Stimulated activated CD8-positive, alpha-beta memory T cell treated with anti-CD3 and anti-CD28 coated beads, Interleukin-4, amount 100 ng/mL, for 48 hours (primary cell): Measurements from ENCODE around the gene CROT.

Experiments used
- DNase-seq: peaks from one replicate; pipeline ENCODE4 v3.0.0-alpha.2; 2020

CROT gene

GRCh38 chr7:87342231-87342630 is 3.2 kb upstream of the CROT start:
- no peak for DNase-seq

- DNase-seq: no peak
Observed at GRCh38 chr7:87344446-87344845, 1.0 kb upstream of the CROT start.

DNA sequence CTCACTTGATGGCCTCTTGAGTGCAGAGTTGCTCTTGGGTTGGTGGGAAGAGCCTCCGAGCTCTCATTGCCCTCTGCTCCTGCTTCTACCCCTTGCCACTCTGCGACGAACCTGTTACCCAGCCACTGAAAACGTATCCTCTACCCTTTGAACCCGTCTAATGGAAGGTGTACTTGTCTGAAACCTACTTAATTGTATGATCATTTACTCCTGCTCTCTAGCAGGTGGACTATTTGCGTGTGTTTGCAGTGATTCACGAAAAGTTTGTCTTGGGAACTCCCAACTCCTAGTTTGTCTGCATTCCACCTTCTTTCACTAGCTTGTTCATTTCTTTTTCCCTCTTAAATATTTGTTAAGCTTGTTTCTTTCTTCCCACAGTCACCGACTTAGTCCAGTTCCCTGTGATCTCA is 503 bp downstream of the CROT start:
- no peak for DNase-seq

GRCh38 chr7:87347207-87347606 is 1.7 kb downstream of the CROT start:
- DNase-seq: no peak

- no peak for DNase-seq
Observed at GRCh38 chr7:87347664-87348063, 2.2 kb downstream of the CROT start.

GRCh38 chr7:87354749-87355148 is 9.3 kb downstream of the CROT start:
- DNase-seq: no peak

GRCh38 chr7:87356448-87356847 is 11.0 kb downstream of the CROT start:
- DNase-seq: no peak

- DNase-seq: no peak
Observed at GRCh38 chr7:87359366-87359765, 13.9 kb downstream of the CROT start.

GRCh38 chr7:87361320-87361719 is 15.9 kb downstream of the CROT start:
- no peak for DNase-seq

- DNase-seq: no peak
Observed at GRCh38 chr7:87363342-87363741, 17.9 kb downstream of the CROT start.

- DNase-seq: no peak
Observed at GRCh38 chr7:87364246-87364645, 18.8 kb downstream of the CROT start.

DNA sequence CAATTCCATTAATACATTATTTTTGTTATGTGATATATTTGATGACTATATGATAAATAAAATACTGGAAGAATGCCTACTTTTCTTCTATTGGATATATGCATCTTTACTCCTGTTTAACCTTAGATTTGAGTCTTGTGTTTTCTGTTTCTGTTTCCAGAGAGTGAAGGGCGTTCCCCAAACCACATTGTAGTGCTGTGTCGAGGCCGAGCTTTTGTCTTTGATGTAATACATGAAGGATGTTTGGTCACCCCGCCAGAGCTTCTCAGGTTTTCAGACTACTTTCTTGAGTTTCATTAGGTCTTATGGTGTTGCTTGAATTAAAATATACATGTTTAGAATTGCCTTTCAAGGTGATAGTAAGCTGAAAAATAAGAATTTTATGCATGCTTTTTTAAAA is 23.8 kb downstream of the CROT start:
- DNase-seq: no peak

GRCh38 chr7:87370660-87371180 is 25.3 kb downstream of the CROT start:
- no peak for DNase-seq

DNA sequence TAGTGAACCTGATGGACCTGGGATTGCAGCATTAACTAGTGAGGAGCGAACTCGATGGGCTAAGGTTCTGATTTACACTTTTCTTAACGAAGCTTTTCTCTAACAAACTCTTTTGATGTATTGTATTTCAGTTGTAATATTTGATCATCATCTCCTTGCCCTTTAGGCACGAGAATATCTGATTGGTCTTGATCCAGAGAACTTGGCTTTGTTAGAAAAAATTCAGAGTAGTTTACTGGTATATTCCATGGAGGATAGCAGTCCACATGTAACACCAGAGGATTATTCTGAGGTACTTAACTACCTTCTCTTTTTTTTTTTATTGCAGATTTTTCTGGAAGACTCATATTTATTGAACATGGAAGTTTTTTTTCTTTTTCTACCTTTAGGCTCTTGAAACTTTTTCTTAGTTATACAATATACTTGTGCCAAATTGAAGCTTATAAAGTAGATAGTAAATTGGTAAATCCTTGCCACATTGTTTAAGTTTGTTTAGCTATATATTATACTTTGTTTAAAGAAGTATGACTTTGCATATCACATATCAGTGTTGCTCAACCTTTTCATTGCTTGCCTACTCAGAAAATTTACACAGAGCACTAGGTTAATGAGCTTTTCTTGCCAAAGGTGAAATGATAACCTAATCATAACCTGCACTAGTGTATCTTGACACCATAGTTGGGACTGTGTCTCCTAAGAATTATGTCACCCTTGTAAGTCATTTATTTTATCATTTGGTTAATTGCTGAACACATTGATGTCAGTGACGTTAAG is 30.4 kb downstream of the CROT start:
- no peak for DNase-seq

DNA sequence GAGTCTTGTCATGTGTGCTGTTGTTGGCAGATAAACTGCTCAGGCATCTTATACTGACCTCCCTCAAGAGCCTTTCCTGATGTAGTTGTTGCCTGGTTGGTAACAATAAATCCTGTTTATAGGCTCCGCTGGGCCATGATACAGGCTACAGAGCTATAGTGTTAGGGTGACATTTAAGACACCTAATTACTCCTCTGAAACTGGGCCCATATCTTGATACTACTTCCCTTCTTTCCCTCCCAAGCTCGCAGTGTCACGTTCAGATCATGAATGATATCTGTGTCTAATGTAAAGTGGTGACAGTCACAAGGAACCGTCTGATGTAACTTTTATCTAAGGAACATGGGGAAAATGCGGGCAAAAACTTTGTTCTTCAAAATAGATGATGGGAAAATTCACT is 35.4 kb downstream of the CROT start:
- no peak for DNase-seq

DNA sequence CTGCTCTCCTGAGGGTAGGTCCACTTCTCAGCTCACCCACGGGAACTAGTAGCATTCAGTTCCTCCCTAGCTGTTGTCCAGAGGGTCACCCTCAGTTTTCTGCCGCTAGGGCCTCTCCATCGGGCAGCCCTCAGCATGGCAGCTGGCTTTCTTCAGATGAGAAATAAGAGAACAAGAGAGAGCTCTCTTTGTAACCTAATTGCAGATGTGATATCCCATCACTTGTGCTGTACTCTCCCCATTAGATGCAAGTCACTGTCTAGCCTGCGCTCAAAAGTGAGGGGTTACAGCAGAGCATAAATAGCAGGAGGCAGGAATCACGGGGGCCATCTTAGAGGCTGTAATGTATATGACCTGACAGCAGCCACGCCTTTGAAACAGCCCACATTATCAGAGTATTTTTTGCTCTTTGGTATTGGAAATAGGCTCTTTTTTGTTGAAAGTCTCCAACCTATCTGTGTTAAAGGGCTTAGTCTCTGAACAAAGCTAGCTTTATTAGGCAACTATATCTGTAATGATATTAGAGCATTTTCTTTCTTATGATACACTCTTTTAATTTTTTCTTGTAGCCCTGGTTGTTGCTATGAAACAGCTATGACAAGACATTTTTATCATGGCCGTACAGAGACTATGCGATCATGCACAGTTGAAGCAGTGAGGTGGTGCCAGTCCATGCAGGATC is 45.7 kb downstream of the CROT start:
- no peak for DNase-seq

DNA sequence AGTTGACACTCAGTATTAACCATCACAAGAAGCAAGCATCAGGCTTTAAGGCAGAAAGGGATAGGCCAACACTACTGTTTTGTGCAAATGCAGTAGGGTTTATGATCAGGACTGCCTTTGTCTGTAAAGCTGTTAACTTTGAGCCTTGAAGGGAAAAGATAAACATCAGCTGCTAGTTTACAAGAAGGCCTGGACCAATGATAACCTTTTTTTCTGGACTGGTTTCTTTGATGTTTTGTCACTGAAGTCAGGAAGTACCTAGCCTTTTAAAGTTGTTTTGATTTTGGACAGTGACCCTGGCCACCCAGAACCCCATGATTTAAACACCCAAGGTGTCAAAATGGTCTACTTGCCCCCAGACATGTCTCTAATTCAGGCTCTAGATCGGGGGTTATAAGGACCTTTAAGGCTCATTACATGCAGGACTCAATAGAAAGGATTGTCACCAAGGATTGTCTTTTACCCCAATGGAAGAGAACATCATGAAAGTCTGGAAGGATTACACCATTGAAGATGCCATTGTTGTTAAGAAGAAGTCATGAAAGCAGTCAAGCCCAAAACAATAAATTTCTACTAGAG is 50.1 kb downstream of the CROT start:
- DNase-seq: no peak

DNA sequence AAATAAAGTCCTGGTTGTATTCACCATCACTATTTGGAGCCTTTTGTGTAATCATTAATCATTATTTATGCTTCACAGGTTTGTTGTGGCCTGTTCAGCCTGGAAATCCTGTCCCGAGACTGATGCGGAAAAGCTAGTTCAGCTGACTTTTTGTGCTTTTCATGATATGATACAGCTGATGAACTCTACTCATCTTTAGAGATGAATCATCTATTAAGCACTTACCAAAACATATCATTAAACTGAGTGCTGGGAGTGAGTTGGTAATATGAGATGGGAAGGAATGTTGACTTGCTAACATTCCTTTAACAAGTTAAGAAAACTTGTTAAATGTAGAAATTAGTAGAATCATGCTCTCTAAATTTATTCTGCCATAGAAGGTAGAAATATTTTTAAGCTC is 53.0 kb downstream of the CROT start:
- no peak for DNase-seq

DNA sequence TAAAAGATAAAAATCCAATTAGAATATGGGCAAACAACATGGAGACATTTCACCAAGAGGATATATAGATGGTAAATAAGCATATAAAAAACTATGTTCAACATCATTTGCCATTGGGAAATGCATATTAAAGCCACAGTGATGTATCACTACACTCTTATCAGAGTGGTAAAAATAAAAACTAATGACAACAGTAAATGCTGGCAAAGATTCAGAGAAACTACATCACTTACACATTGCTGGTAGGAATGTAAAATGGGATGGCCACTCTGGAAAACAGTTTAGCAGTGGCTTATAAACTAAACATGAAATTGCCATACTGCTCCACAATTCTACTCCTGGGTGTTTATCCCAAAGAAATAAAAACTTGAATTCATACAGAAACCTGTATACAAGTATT is 59.2 kb downstream of the CROT start:
- DNase-seq: no peak

GRCh38 chr7:87411186-87411585 is 65.7 kb downstream of the CROT start:
- no peak for DNase-seq

- no peak for DNase-seq
Observed at GRCh38 chr7:87413029-87413428, 67.6 kb downstream of the CROT start.

DNA sequence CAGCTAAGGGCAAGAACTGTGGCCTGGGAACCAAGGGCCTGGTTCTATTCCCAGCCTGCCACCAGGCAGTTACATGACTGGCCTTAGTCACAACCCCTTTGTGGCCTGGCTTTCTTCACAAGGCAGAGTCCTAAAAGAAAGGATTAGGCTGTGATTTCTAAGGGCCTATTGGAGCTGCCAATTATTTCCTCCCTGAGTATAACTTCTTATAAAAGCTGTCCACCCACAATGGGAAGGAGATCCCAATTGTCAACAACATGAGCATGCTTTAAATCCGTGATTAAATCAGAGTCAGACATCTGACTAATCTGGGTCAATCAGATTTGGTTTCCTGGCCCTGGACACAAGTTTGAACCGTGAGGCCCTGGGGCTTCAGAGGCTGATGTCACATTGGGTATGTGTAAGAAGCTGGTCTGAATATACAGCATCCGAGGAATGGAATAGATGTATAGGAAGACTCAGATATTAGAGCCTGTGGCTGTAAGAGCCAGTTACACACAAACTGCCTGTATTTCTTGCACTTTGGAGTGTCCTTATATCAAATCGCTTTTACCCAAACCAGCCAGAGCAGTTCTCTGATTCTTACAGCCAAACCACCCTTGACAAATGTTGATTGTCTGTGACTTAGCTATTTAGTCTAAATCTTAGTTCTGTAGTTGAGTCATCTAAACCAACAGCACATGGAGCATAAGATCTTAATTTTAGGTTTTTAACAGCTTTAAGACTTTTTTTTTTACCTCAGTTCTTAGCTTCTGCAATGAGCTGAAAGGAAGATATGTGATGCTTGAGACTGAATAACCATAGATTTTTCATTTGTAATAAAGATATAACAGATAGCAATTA is 68.7 kb downstream of the CROT start:
- DNase-seq: no peak

DNA sequence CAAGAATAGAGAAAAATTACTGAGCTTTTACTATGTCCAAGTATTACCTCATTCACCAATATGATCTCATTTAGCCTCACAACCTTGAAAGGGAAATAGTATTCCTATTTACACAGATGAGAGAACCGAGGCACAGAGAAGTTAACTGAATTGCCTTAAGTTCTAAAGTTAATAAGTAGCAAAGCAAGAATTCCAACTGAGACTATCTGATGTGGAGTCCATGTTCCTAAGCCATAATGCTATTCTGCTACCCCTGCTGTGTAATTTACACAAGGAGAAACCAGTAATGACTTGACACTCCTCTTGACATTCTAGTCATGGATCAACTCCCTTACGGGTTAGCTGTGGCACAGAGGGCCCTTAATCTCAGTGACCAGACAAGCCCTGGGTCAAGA is 69.3 kb downstream of the CROT start:
- DNase-seq: no peak
